HG03095 (cell line): Measurements from ENCODE around the gene ZNF416.

Experiments
- ATAC-seq: cut with Tn5 transposase; IDR thresholded peaks from one replicate; pipeline ENCODE4 v1.9.1; 2021; ENCODE audit warnings: moderate library complexity; ENCODE audit not compliant: unreplicated experiment

Gene ZNF416

GRCh38 chr19:57559404-57560025 is 19.2 kb downstream of the ZNF416 start, which contains the start of gene ZNF550:
TSS of gene ZNF550 (minus strand) at chr19:57559863. CDS start at chr19:57559682, 181 bp downstream.
- ATAC-seq, result peak; percentile 93

- ATAC-seq, result no peak
Measured at GRCh38 chr19:57559008-57559403, 19.7 kb downstream of the ZNF416 start.

- ATAC-seq, result no peak
Measured at GRCh38 chr19:57558525-57558924, 20.2 kb downstream of the ZNF416 start.

GRCh38 chr19:57557659-57558058 is 21.1 kb downstream of the ZNF416 start:
- no peak for ATAC-seq

- no peak for ATAC-seq
Measured at GRCh38 chr19:57552432-57552831, 26.3 kb downstream of the ZNF416 start.

GRCh38 chr19:57546513-57546912 is 32.2 kb downstream of the ZNF416 start:
- ATAC-seq, result no peak

- no peak for ATAC-seq
Measured at GRCh38 chr19:57537953-57538547, 40.7 kb downstream of the ZNF416 start.

GRCh38 chr19:57527136-57527881 is 51.4 kb downstream of the ZNF416 start, which contains the start of gene ZNF549:
TSS of gene ZNF549 (plus strand) at chr19:57527356. CDS start at chr19:57527574, 218 bp downstream.
- peak; percentile 97 for ATAC-seq
